Ovary (tissue), 3 donors: Measurements from ENCODE around the gene STK32A.

Experiments
- CTCF ChIP-seq, 3 donors: fragments of 450-650 bp in 2 of 3; fragments of 200-600 bp in 1 of 3; IDR thresholded peaks; one replicate each; pipeline versions ENCODE4 v1.5.1 to v1.8.0; 2016 to 2022; ENCODE audit warnings: antibody characterized with exemption in 3 of 3, mild to moderate bottlenecking in 1 of 3
- EP300 ChIP-seq: sonication (generic); formaldehyde crosslinking; IDR thresholded peaks from one replicate; pipeline ENCODE4 v1.6.1; 2017; ENCODE audit warnings: antibody characterized with exemption
- POLR2A ChIP-seq: fragments of 450-650 bp; IDR thresholded peaks from one replicate; pipeline ENCODE4 v1.6.1; 2017; ENCODE audit warnings: antibody characterized with exemption, mild to moderate bottlenecking, moderate library complexity
- donor health status: DM: no; HTN: no; CAD: no.

- TF ChIP-seq CTCF (IDR thresholded peaks at IDR 0.05) (no peak), EP300 (no peak), POLR2A (no peak)
These were observed 164.0 kb downstream of the STK32A start for GRCh38 chr5:147398860-147399259.
